VCaP (cell line): ENCODE measurements around the gene POLR2F.

Experiments
- H3K27ac ChIP-seq: fragments of 450-650 bp; 2 replicates; pipeline ENCODE4 v1.5.1; 2017
- CTCF ChIP-seq: fragments of 450-650 bp; conservative IDR thresholded peaks from 2 replicates; pipeline ENCODE4 v1.5.1; 2017; ENCODE audit warnings: mild to moderate bottlenecking, moderate library complexity

Gene POLR2F

GRCh38 chr22:37965940-37966664, 12.6 kb downstream of the POLR2F start:
- TF ChIP-seq CTCF, result no peak
- no peak overlapping the region for H3K27ac ChIP-seq

- no peak overlapping the region for H3K27ac ChIP-seq
- TF ChIP-seq CTCF, result no peak
Observed at GRCh38 chr22:37967147-37967546, 13.6 kb downstream of the POLR2F start.

- no peak overlapping the region for H3K27ac ChIP-seq
- no peak for TF ChIP-seq CTCF
Observed at GRCh38 chr22:37967637-37968451, 14.3 kb downstream of the POLR2F start.

- TF ChIP-seq CTCF, result no peak
Observed at GRCh38 chr22:37968452-37969251, 15.2 kb downstream of the POLR2F start.

GRCh38 chr22:37970864-37971263, 17.4 kb downstream of the POLR2F start:
- no peak for TF ChIP-seq CTCF
- H3K27ac ChIP-seq, result no peak overlapping the region

More at GRCh38 chr22:37968452-37969251, 15.2 kb downstream of the POLR2F start:
- H3K27ac ChIP-seq, result no peak overlapping the region

DNA sequence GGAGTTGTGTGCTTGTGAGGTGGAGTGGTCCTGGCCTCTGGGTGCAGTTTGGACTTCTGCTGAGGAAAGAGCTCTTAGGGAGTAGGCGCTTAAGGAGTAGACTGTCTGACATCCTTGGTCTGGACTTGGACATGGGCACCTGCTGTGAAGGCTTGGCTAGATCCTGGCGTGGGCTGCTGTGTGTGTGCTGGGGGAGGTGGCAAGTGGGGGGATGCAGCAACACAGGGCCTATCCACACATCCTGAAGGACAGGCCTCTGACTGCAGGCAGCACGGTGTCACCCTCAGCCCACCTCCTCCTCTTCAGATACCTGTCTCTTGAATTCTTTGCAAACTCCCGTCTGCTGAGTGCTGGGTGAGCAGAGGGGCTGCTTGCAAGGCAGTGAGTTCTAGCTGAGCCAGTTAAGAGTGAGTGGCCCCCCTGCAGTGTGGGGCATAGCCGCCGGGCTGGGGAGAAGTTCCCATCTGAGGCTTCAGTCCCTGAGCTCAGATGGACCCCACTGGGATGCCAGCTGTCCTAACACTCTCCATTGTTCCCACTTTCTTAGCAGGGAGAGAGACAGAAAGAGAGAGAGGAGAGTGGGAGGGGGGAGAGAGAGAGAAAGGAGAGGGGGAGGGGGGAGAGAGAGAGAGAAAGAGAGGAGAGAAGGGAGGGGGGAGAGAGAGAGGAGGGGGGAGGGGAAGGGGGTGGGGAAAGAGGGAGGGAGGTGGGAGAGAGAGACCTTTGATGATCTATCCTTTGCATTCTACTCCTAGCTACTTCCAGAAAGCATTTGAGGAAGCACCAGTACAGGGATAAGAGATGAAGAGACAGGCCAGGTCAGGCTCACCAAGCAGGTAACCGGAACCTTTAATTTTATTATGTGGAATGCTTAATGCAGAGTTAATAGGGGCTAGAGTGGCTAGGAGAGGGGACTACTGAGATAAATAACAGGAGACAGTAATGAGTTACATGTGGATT, 18.3 kb downstream of the POLR2F start:
- H3K27ac ChIP-seq, result no peak overlapping the region
- TF ChIP-seq CTCF, result no peak
